ENCODE results near the gene PRRC2C.

PRRC2C gene

GRCh38 chr1:171581226-171581625, 95.9 kb downstream of the PRRC2C start:
- TF ChIP-seq EGR1 (IDR thresholded peaks at IDR 0.05): no peak
- no peak for TF ChIP-seq TAF1 (IDR thresholded peaks at IDR 0.05; ENCODE audit: low read depth)
- no peak for TF ChIP-seq YY1 (IDR thresholded peaks at IDR 0.05; ENCODE audit: low read depth)
- no peak for TF ChIP-seq ZBTB7A (IDR thresholded peaks at IDR 0.05; ENCODE audit: low read depth)
- TF ChIP-seq CREB1 (IDR thresholded peaks at IDR 0.05; ENCODE audit: low read depth): no peak
- no peak for TF ChIP-seq TCF12 (IDR thresholded peaks at IDR 0.05; ENCODE audit: low read depth)
- TF ChIP-seq CEBPB (IDR thresholded peaks at IDR 0.05): no peak
- no peak for TF ChIP-seq NFIC (IDR thresholded peaks at IDR 0.05)
- TF ChIP-seq USF1 (IDR thresholded peaks at IDR 0.05): no peak
- TF ChIP-seq FOXM1 (IDR thresholded peaks at IDR 0.05; ENCODE audit: borderline replicate concordance, low read depth): no peak
- TF ChIP-seq TEAD4 (IDR thresholded peaks at IDR 0.05): no peak
- TF ChIP-seq REST (IDR thresholded peaks at IDR 0.05; ENCODE audit: low read depth): no peak
- TF ChIP-seq RAD21 (IDR thresholded peaks at IDR 0.05; ENCODE audit: low read depth): no peak
- no peak for TF ChIP-seq MAX (IDR thresholded peaks at IDR 0.05)
- TF ChIP-seq EP300 (IDR thresholded peaks at IDR 0.05; ENCODE audit: borderline replicate concordance): no peak

GRCh38 chr1:171581766-171582165, 96.4 kb downstream of the PRRC2C start:
- TF ChIP-seq YY1 (IDR thresholded peaks at IDR 0.05; ENCODE audit: low read depth): no peak
- no peak for TF ChIP-seq CEBPB (IDR thresholded peaks at IDR 0.05)
- no peak for TF ChIP-seq NFIC (IDR thresholded peaks at IDR 0.05)
- TF ChIP-seq USF1 (IDR thresholded peaks at IDR 0.05): no peak
- no peak for TF ChIP-seq TEAD4 (IDR thresholded peaks at IDR 0.05)
- no peak for TF ChIP-seq TAF1 (IDR thresholded peaks at IDR 0.05; ENCODE audit: low read depth)
- no peak for TF ChIP-seq RAD21 (IDR thresholded peaks at IDR 0.05; ENCODE audit: low read depth)
- no peak for TF ChIP-seq EP300 (IDR thresholded peaks at IDR 0.05; ENCODE audit: borderline replicate concordance)
- TF ChIP-seq EGR1 (IDR thresholded peaks at IDR 0.05): no peak

GRCh38 chr1:171582589-171582988, 97.3 kb downstream of the PRRC2C start:
- TF ChIP-seq TEAD4 (IDR thresholded peaks at IDR 0.05) (no peak), MAX (IDR thresholded peaks at IDR 0.05) (no peak), YY1 (IDR thresholded peaks at IDR 0.05; ENCODE audit: low read depth) (no peak), EP300 (IDR thresholded peaks at IDR 0.05; ENCODE audit: borderline replicate concordance) (no peak), EGR1 (IDR thresholded peaks at IDR 0.05) (no peak), RAD21 (IDR thresholded peaks at IDR 0.05; ENCODE audit: low read depth) (no peak), NFIC (IDR thresholded peaks at IDR 0.05) (no peak), CEBPB (IDR thresholded peaks at IDR 0.05) (no peak), USF1 (IDR thresholded peaks at IDR 0.05) (no peak), CREB1 (IDR thresholded peaks at IDR 0.05; ENCODE audit: low read depth) (no peak), REST (IDR thresholded peaks at IDR 0.05; ENCODE audit: low read depth) (no peak), ZBTB7A (IDR thresholded peaks at IDR 0.05; ENCODE audit: low read depth) (no peak), FOXM1 (IDR thresholded peaks at IDR 0.05; ENCODE audit: borderline replicate concordance, low read depth) (no peak), TCF12 (IDR thresholded peaks at IDR 0.05; ENCODE audit: low read depth) (no peak), TAF1 (IDR thresholded peaks at IDR 0.05; ENCODE audit: low read depth) (no peak)

GRCh38 chr1:171583591-171584201, 98.4 kb downstream of the PRRC2C start:
- TF ChIP-seq MAX (IDR thresholded peaks at IDR 0.05) (no peak), FOXM1 (IDR thresholded peaks at IDR 0.05; ENCODE audit: borderline replicate concordance, low read depth) (no peak), NFIC (IDR thresholded peaks at IDR 0.05) (no peak), USF1 (IDR thresholded peaks at IDR 0.05) (no peak), TCF12 (IDR thresholded peaks at IDR 0.05; ENCODE audit: low read depth) (no peak), REST (IDR thresholded peaks at IDR 0.05; ENCODE audit: low read depth) (no peak), RAD21 (IDR thresholded peaks at IDR 0.05; ENCODE audit: low read depth) (no peak), TEAD4 (IDR thresholded peaks at IDR 0.05) (no peak), CREB1 (IDR thresholded peaks at IDR 0.05; ENCODE audit: low read depth) (no peak), EGR1 (IDR thresholded peaks at IDR 0.05) (no peak)
